LNCaP clone FGC (cell line): ENCODE data around the gene KRTAP5-8.
"Not testable (repeated sequence)": the region's sequence is repeated elsewhere in the genome, so short reads cannot be mapped to it uniquely, and the experiment has no call there.

Experiments used
- DNase-seq: peaks from one replicate; pipeline ENCODE4 v3.0.0-alpha.2; 2011; ENCODE audit warnings: low read depth
- H3K4me3 ChIP-seq: 2 replicates; pipeline ENCODE4 v1.5.1; 2011; ENCODE audit warnings: mild to moderate bottlenecking, low read depth, low read length, control low read depth
- TF ChIP-seq, protein P1 (sequence below): IDR thresholded peaks from 2 replicates; pipeline ENCODE4 v1.5.1; 2012; ENCODE audit warnings: mild to moderate bottlenecking; ENCODE audit not compliant: control insufficient read depth, insufficient read depth; ENCODE audit errors: extremely low read depth

The KRTAP5-8 gene

DNA sequence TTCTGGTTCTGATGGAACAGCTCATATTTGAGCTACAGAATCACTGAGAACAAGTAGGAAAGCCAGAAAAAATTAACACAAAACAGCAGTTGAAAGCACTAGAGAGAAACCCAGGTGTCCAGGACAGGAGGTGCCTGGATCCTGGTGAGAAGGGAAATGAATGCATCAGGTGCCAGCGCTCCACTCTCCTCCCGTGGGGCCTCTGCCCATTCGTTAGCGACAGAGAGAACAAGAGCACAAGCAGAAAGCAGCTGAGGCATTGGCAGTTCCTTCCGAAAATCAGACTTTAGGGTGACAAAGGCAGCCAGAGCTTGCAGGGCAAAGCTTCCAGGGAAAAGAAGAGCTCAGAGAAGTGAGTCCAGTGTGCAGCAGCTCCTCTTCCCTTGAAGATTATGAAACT, 30.7 kb upstream of the KRTAP5-8 start:
- no peak for DNase-seq

DNA sequence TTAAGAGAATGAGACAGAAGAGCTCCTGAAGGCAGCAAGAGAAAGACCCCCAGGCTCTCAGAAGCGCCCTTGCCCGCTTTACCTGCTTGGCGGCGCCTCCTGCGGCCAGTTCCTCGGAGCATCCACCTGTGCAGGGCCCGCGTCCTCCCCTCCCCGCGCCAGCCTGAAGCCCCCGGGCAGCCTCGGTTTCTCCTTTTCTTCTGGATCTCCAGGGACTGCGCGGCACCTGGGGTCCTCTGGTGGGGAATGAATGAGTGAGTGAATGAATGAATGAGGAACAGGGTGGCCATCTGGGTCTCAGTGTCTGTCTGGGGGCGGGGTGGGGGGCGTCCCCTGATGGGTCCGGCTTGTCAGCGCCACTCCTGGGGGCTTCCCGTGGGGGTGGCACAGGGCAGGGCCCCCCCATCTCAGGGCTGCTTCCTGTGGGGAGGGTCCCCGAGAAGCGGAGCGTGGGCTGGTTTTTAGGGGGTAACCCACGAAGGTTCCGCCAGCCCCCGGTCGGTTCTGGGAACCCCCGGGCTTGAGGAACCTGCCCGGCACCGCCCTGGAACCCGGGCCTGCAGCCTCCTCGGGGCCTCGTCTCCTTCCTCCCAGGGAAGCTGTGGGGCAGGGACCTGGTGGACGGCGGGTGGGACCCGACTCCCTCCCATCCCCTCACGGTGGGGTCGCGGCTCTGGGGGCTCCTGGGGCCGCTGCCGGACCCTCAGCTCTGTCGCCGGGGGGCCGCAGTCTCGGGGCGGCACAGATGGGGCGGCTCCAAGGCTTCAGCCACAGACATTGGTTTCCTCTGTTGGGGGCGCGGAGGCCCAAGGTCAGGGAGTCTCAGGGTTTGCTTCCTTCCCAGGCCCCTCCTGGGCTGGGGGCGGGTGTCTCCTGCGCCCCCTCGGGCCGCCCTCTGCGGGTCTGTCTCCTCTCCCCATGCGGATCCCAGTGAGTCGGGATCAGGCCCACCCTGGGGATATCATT, 19.0 kb upstream of the KRTAP5-8 start:
- DNase-seq: no peak

More for the DNA sequence above, 30.7 kb upstream of the KRTAP5-8 start:
- H3K4me3 ChIP-seq: no peak overlapping the region
- TF ChIP-seq, protein P1, sequence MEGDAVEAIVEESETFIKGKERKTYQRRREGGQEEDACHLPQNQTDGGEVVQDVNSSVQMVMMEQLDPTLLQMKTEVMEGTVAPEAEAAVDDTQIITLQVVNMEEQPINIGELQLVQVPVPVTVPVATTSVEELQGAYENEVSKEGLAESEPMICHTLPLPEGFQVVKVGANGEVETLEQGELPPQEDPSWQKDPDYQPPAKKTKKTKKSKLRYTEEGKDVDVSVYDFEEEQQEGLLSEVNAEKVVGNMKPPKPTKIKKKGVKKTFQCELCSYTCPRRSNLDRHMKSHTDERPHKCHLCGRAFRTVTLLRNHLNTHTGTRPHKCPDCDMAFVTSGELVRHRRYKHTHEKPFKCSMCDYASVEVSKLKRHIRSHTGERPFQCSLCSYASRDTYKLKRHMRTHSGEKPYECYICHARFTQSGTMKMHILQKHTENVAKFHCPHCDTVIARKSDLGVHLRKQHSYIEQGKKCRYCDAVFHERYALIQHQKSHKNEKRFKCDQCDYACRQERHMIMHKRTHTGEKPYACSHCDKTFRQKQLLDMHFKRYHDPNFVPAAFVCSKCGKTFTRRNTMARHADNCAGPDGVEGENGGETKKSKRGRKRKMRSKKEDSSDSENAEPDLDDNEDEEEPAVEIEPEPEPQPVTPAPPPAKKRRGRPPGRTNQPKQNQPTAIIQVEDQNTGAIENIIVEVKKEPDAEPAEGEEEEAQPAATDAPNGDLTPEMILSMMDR: no peak

DNA sequence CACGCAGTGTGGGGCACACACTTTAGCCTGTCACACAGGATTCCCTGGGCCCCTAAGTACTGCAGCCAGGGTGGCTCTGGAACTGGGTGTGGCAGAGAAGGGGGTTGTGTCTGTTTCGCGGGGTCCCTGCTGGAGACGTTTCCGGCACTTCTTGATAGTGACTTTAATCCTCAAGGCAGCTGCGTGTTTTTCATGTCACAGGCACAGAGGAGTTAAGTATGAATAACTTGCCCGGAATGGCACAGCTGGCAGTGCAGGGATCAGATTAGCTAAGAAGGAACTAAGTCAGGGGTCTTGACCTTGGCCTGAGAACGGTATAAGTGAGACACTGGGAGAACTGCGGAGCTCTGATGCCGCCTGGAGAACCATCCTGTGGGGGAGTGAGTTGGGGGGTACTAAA, 18.3 kb upstream of the KRTAP5-8 start:
- DNase-seq: no peak
- no peak overlapping the region for H3K4me3 ChIP-seq
- TF ChIP-seq, protein P1: no peak

More for the DNA sequence above, 19.0 kb upstream of the KRTAP5-8 start:
- H3K4me3 ChIP-seq: no peak overlapping the region
- TF ChIP-seq, protein P1: no peak

DNA sequence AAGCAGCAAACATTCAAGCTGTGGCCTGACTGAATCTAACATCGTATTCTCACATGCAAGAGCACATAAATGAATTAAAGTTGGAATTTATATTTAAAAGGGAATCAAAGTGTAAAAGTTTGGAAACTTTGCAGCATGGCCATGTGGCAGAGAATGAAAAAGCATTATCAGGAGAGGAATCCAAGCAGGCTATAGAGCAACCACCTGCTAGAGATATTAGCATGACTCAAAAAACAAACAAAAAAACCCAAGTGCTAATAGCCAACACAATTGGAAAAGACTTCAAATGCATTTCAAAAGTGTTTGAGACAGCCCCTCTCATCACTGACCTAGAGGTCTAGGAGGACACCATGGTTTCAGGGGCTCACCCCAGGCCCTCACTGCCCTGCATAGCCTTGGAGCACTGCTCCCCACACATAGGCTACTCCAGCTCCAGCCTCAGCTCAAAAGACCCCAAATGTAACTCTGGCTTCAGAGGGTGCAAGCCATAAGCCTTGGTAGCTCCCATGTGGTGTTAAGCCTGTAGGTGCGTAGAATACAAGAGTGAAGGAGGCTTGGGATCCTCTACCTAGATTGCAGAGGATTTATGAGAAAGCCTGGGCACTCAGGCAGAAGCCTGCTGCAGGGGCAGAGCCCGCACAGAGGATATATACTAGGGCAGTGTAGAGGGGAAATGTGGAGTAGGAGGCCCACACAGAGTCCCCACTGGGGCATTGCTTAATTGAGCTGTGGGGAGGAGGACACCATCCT, 12.5 kb upstream of the KRTAP5-8 start:
- H3K4me3 ChIP-seq: no peak overlapping the region
- no peak for DNase-seq
- TF ChIP-seq, protein P1: no peak

DNA sequence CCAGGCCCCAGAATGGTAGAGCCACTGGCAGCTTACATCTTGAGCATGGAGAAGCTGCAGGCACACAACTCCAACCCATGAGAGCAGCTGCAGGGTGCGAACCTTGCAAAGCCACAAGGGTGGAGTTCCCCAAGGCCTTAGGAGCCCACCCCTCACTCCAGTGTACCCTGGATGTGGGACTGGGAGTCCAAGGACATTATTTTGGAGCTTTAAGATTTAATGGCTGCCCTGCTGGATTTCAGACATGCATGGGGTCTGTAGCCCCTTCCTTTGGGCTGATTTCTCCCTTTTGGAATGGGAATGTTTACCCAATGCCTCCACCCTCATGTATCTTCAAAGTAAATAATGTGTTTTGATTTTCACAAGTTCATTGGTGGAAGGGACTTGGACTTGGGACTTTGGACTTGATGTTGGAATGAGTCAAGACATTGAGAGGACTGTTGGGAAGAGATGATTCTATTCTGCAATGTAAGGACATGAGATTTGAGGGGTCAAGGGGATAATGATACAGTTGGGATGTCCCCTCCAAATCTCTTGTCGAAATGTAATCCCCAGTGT, 11.8 kb upstream of the KRTAP5-8 start:
- no peak for DNase-seq
- TF ChIP-seq, protein P1: no peak
- H3K4me3 ChIP-seq: no peak overlapping the region

DNA sequence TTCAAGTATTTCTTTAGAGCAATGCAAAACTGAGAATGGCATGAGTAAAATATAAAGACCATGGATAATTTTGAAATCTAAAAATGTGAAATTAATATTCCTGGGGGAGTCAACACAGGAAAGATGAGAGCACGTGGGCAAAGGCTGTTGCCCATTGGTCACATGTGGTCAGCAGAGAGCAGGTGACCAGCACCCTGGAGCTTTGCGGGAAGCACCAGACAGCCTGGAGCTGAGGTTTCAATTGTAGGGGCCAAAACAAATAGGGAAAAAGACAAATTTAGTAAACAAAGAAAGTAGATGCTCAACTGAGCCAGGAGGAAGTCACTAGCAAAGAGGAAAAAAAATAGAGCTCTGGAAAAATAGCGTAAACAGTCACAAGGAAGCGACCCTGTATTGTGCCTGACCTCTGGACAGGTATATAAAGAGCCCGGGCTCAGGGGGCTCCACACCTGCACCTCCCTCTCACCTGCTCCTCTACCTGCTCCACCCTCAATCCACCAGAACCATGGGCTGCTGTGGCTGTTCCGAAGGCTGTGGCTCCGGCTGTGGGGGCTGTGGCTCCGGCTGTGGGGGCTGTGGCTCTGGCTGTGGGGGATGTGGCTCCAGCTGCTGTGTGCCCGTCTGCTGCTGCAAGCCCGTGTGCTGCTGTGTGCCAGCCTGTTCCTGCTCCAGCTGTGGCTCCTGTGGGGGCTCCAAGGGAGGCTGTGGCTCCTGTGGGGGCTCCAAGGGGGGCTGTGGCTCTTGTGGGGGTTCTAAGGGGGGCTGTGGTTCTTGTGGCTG, 10.8 kb upstream of the KRTAP5-8 start, which contains the start of gene KRTAP5-7:
KRTAP5-7 (plus strand) TSS at position 472 of the 780 bp plus-strand sequence; CDS start at position 506, 34 bp downstream.
- peak; percentile 46 for DNase-seq

More for the DNA sequence above, 10.8 kb upstream of the KRTAP5-8 start, which contains the start of gene KRTAP5-7:
- not testable (repeated sequence) for H3K4me3 ChIP-seq
